ENCODE results near the gene GPR39. TPM values are rescaled to one million over a fixed set of nuclear protein-coding genes. Genes with fewer than 3 reads are reported as not detected.

GPR39 gene
- total and polyA plus RNA-seq, 12 donors, result 0.10 to 0.28 (median 0.17) TPM; not detected in 7

- Histone ChIP-seq H3K4me1 (replicated peaks in 1 of 2) (no peaks in the 10 kb centered on the region), H3K4me3 (no peak overlapping the region), H3K27me3 (no peaks in the 10 kb centered on the region), H3K27ac (no peak overlapping the region), H3K9me3 (replicated peaks in 1 of 3) (no peaks in the 10 kb centered on the region), H3K36me3 (replicated peaks in 1 of 2) (no peaks in the 10 kb centered on the region)
- DNase-seq, result no peak
- no peak for TF ChIP-seq CTCF (IDR thresholded peaks at IDR 0.05)
- TF ChIP-seq POLR2A (IDR thresholded peaks at IDR 0.05), result no peak
- intact Hi-C loops (cut with DNase I), result no loop called here
- 38 to 58% (median 54%) methylated on average over 1 to 2 of the region's 2 CpGs for WGBS, 4 donors
These were observed 203.5 kb downstream of the GPR39 start for GRCh38 chr2:132620115-132620514.

GRCh38 chr2:132621131-132621875 lies 204.7 kb downstream of the GPR39 start:
- intact Hi-C loops (cut with DNase I), result no loop called here
- H3K9me3 ChIP-seq (replicated peaks in 1 of 3), result no peaks in the 10 kb centered on the region
- H3K27me3 ChIP-seq, result no peaks in the 10 kb centered on the region
- DNase-seq, result no peak
- no peak overlapping the region for H3K27ac ChIP-seq
- 64 to 74% (median 68%) methylated on average over 6 to 8 of the region's 8 CpGs for WGBS, 4 donors
- no peaks in the 10 kb centered on the region for H3K36me3 ChIP-seq (replicated peaks in 1 of 2)
- H3K4me3 ChIP-seq, result no peak overlapping the region
- TF ChIP-seq CTCF (IDR thresholded peaks at IDR 0.05) (no peak), POLR2A (IDR thresholded peaks at IDR 0.05) (no peak)
- H3K4me1 ChIP-seq (replicated peaks in 1 of 2), result no peaks in the 10 kb centered on the region

- Histone ChIP-seq H3K9me3 (replicated peaks in 1 of 3) (no peaks in the 10 kb centered on the region), H3K27ac (no peak overlapping the region), H3K27me3 (no peaks in the 10 kb centered on the region), H3K36me3 (replicated peaks in 1 of 2) (no peaks in the 10 kb centered on the region), H3K4me1 (replicated peaks in 1 of 2) (no peaks in the 10 kb centered on the region), H3K4me3 (no peak overlapping the region)
- 57 to 72% (median 65%) methylated on average over 9 of the region's 9 CpGs for WGBS, 4 donors
- TF ChIP-seq CTCF (IDR thresholded peaks at IDR 0.05) (no peak), POLR2A (IDR thresholded peaks at IDR 0.05) (no peak)
- DNase-seq, result peak in 1 of 7 donors; percentile 4
- intact Hi-C loops (cut with DNase I), result no loop called here
These were observed 206.7 kb downstream of the GPR39 start for GRCh38 chr2:132623096-132623839.

- intact Hi-C loops (cut with DNase I), result no loop called here
- no peaks in the 10 kb centered on the region for H3K27me3 ChIP-seq
- no peaks in the 10 kb centered on the region for H3K4me1 ChIP-seq (replicated peaks in 1 of 2)
- H3K4me3 ChIP-seq, result no peak overlapping the region
- 60 to 78% (median 69%) methylated on average over 3 of the region's 3 CpGs for WGBS, 4 donors
- TF ChIP-seq POLR2A (IDR thresholded peaks at IDR 0.05) (no peak), CTCF (IDR thresholded peaks at IDR 0.05) (no peak)
- no peak for DNase-seq
- no peaks in the 10 kb centered on the region for H3K36me3 ChIP-seq (replicated peaks in 1 of 2)
- no peak overlapping the region for H3K27ac ChIP-seq
- H3K9me3 ChIP-seq (replicated peaks in 1 of 3), result no peaks in the 10 kb centered on the region
These were observed 210.9 kb downstream of the GPR39 start for GRCh38 chr2:132627536-132627935.

All from adrenal gland (tissue), 12 donors.